BLaER1 (cell line): Measurements from ENCODE around the gene OR52L1.

Source experiments
- H3K27ac ChIP-seq: shearing (Covaris generic); formaldehyde crosslinking; 2 replicates; pipeline ENCODE4 v1.8.1; 2022
- H3K27me3 ChIP-seq: shearing (Covaris generic); formaldehyde crosslinking; 2 replicates; pipeline ENCODE4 v1.8.1; 2022
- H3K36me3 ChIP-seq: shearing (Covaris generic); formaldehyde crosslinking; 2 replicates; pipeline ENCODE4 v1.8.1; 2022
- H3K4me1 ChIP-seq: shearing (Covaris generic); formaldehyde crosslinking; 2 replicates; pipeline ENCODE4 v1.8.1; 2022
- H3K4me2 ChIP-seq: shearing (Covaris generic); formaldehyde crosslinking; 2 replicates; pipeline ENCODE4 v1.8.1; 2022
- H3K4me3 ChIP-seq: shearing (Covaris generic); formaldehyde crosslinking; 2 replicates; pipeline ENCODE4 v1.8.1; 2022
- H3K9ac ChIP-seq: shearing (Covaris generic); formaldehyde crosslinking; 2 replicates; pipeline ENCODE4 v1.8.1; 2022
- H3K9me3 ChIP-seq: shearing (Covaris generic); formaldehyde crosslinking; 2 replicates; pipeline ENCODE4 v1.8.1; 2022
- H4K20me1 ChIP-seq: shearing (Covaris generic); formaldehyde crosslinking; 2 replicates; pipeline ENCODE4 v1.8.1; 2022
- Cebpa-rat ChIP-seq: shearing (Covaris generic); IDR thresholded peaks from 2 replicates; pipeline ENCODE4 v1.8.1; 2022

Gene OR52L1

GRCh38 chr11:5941951-5942350 lies 44.8 kb downstream of the OR52L1 start, which contains the start of gene OR56A3:
TSS of gene OR56A3 (plus strand) at chr11:5942251. CDS start at chr11:5947347, 5,096 bp downstream.
- no peak for TF ChIP-seq Cebpa-rat
- no peaks in the 10 kb centered on the region for H3K36me3 ChIP-seq
- no peak within 1 kb of the TSS for H3K27ac ChIP-seq
- no peak within 1 kb of the TSS for H3K4me2 ChIP-seq
- no peaks in the 10 kb centered on the region for H3K27me3 ChIP-seq
- peaks cover 16% of the 10 kb centered on the region for H3K9me3 ChIP-seq
- no peaks in the 10 kb centered on the region for H4K20me1 ChIP-seq
- no peaks in the 10 kb centered on the region for H3K4me1 ChIP-seq
- H3K9ac ChIP-seq = no peak within 1 kb of the TSS
- no peak within 1 kb of the TSS for H3K4me3 ChIP-seq

GRCh38 chr11:5940748-5941147 lies 46.0 kb downstream of the OR52L1 start:
- Histone ChIP-seq H3K4me3 (no peak overlapping the region), H3K9me3 (peaks cover 23% of the 10 kb centered on the region), H3K27ac (no peak overlapping the region), H3K36me3 (no peaks in the 10 kb centered on the region), H3K9ac (no peak overlapping the region), H3K4me1 (no peaks in the 10 kb centered on the region), H3K27me3 (no peaks in the 10 kb centered on the region), H4K20me1 (no peaks in the 10 kb centered on the region), H3K4me2 (no peak overlapping the region)
- no peak for TF ChIP-seq Cebpa-rat

GRCh38 chr11:5938603-5938965 lies 48.2 kb downstream of the OR52L1 start:
- H3K4me1 ChIP-seq = no peaks in the 10 kb centered on the region
- no peak for TF ChIP-seq Cebpa-rat

GRCh38 chr11:5937868-5938602 lies 48.8 kb downstream of the OR52L1 start:
- Histone ChIP-seq H3K4me2 (no peak overlapping the region), H3K9me3 (peaks cover 29% of the 10 kb centered on the region), H3K4me3 (no peak overlapping the region), H3K27me3 (no peaks in the 10 kb centered on the region), H3K36me3 (no peaks in the 10 kb centered on the region), H3K27ac (no peak overlapping the region), H3K9ac (no peak overlapping the region), H3K4me1 (no peaks in the 10 kb centered on the region), H4K20me1 (no peaks in the 10 kb centered on the region)
- no peak for TF ChIP-seq Cebpa-rat

More at GRCh38 chr11:5938603-5938965, 48.2 kb downstream of the OR52L1 start:
- Histone ChIP-seq H3K9ac (no peak overlapping the region), H3K4me2 (no peak overlapping the region), H4K20me1 (no peaks in the 10 kb centered on the region), H3K27ac (no peak overlapping the region), H3K27me3 (no peaks in the 10 kb centered on the region), H3K36me3 (no peaks in the 10 kb centered on the region), H3K9me3 (peaks cover 29% of the 10 kb centered on the region), H3K4me3 (no peak overlapping the region)
